Body of pancreas (tissue), 4 donors: ENCODE results near the gene LRFN5. TPM values are rescaled to one million over a fixed set of nuclear protein-coding genes. Genes with fewer than 3 reads are reported as not detected.

ENCODE experiments used
- ATAC-seq: fragments of 150-250 bp; one replicate; pipeline ENCODE4 v1.9.1; 2016
- DNase-seq, 4 donors: peaks; one replicate each; pipeline ENCODE4 v3.0.0-alpha.2; 2019
- H3K27ac ChIP-seq, 4 donors: fragments of 200-600 bp; sonication (generic); 1 replicate in 3 of 4; 2 replicates in 1 of 4; pipeline versions ENCODE4 v1.5.1 to v1.6.1; 2016 to 2019; ENCODE audit warnings: mild to moderate bottlenecking in 1 of 4, mixed read lengths in 1 of 4, moderate library complexity in 1 of 4
- H3K27me3 ChIP-seq, 2 donors: fragments of 200-600 bp; sonication (generic); one replicate each; pipeline ENCODE4 v1.6.0; 2016; ENCODE audit warnings: mild to moderate bottlenecking in 1 of 2
- H3K36me3 ChIP-seq, 2 donors: fragments of 200-600 bp; sonication (generic); replicated peaks in 1 of 2; 2 replicates each; pipeline ENCODE4 v1.5.1; 2016; ENCODE audit warnings: low read depth in 2 of 2; ENCODE audit not compliant: insufficient read depth in 1 of 2
- H3K4me1 ChIP-seq: fragments of 200-600 bp; sonication (generic); one replicate; pipeline ENCODE4 v1.6.0; 2016
- H3K4me3 ChIP-seq, 2 donors: fragments of 200-600 bp; sonication (generic); 1 replicate in 1 of 2; 2 replicates in 1 of 2; pipeline ENCODE4 v1.5.1; 2016 to 2019
- H3K9me3 ChIP-seq, 3 donors: fragments of 200-600 bp; sonication (generic); 1 replicate in 2 of 3; 2 replicates in 1 of 3; pipeline ENCODE4 v1.5.1; 2016
- POLR2A ChIP-seq, 3 donors: fragments of 450-650 bp; IDR thresholded peaks; one replicate each; pipeline ENCODE4 v1.6.1; 2016; ENCODE audit warnings: antibody characterized with exemption in 3 of 3, mild to moderate bottlenecking in 2 of 3
- WGBS, 2 donors: methylation state at CpG; one replicate each; pipeline ENCODE4 v1.1.5; 2017; 5-methylcytosine and 5-hydroxymethylcytosine counted together
- intact Hi-C: fragments of 100-400 bp; cut with DNase I; formaldehyde crosslinking; loops from one replicate; pipeline ENCODE4 v1.15.1; 2023
- small RNA-seq: library from RNA; depleted of rRNA; stranded (forward); fragments of <200 nt; gene quantifications from one replicate; pipeline ENCODE3, GENCODE V24; 2016
- total RNA-seq, 2 donors: library from RNA; depleted of rRNA; stranded (reverse); fragments of >200 nt; gene quantifications; one replicate each; pipeline ENCODE4 v1.1.0, GENCODE V29; 2016
- TF ChIP-seq, protein P1 (sequence below), 7 experiments: fragments of 450-650 bp in 4 of 7; fragments of 200-600 bp in 3 of 7; sonication (generic) in 3 of 7; IDR thresholded peaks; one replicate each; pipeline ENCODE4 v1.5.1; 2016 to 2019; ENCODE audit warnings: antibody characterized with exemption in 7 of 7

Gene LRFN5
- total RNA-seq, 2 donors from 2014 or later: 0.52 to 4.9 TPM

GRCh38 chr14:41925409-41925808 lies 318.7 kb downstream of the LRFN5 start:
- Histone ChIP-seq H3K4me3 (no peak overlapping the region), H3K9me3 (no peaks in the 10 kb centered on the region), H3K4me1 (peaks cover 3% of the 10 kb centered on the region), H3K27me3 (no peaks in the 10 kb centered on the region), H3K27ac (no peak overlapping the region), H3K36me3 (no peaks in the 10 kb centered on the region)
- 5 to 12% methylated on average over 2 of the region's 2 CpGs for WGBS, 2 donors
- ATAC-seq (peak; percentile 48), DNase-seq (peak in 2 of 4 donors; percentile 5 to 8)
- intact Hi-C loops: no loop called here
- TF ChIP-seq, protein P1, sequence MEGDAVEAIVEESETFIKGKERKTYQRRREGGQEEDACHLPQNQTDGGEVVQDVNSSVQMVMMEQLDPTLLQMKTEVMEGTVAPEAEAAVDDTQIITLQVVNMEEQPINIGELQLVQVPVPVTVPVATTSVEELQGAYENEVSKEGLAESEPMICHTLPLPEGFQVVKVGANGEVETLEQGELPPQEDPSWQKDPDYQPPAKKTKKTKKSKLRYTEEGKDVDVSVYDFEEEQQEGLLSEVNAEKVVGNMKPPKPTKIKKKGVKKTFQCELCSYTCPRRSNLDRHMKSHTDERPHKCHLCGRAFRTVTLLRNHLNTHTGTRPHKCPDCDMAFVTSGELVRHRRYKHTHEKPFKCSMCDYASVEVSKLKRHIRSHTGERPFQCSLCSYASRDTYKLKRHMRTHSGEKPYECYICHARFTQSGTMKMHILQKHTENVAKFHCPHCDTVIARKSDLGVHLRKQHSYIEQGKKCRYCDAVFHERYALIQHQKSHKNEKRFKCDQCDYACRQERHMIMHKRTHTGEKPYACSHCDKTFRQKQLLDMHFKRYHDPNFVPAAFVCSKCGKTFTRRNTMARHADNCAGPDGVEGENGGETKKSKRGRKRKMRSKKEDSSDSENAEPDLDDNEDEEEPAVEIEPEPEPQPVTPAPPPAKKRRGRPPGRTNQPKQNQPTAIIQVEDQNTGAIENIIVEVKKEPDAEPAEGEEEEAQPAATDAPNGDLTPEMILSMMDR (IDR thresholded peaks at IDR 0.05): peak in 3 of 7 experiments; percentile 8 to 41 (median 16)
- no peak for TF ChIP-seq POLR2A (IDR thresholded peaks at IDR 0.05)

DNA sequence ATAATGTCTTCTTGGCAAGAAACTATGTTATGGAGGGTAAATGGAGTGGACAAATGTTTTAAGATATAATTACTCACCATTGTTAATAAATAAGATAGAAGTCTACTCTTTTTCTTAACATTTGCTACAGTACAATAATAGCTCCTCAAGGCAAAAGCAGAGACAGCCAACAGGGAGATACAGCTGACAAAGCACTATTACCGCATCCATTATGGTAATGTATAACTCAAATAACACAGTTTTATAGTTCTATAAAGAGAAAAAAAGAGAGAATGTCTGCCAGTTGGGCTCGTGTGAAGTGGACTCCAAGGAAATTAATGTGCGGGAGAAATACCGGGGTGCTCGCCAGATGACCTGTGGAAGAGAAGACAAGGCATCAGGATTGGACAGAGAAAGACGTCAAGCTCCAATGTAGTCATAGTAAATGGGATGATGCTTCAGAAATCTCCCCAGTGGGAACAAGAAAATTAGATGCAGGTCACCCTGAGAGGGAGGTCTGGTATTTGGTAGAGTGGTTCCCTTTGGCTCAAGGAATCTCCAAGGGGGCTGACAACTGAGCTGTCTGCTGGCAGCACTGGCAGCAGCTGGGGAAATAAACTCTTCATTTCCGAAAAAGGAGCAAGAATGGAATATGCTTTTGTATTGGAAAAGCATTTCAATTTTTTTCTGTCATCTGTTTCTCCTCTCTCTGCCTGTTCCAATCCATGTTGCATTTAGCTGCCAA lies 343.9 kb downstream of the LRFN5 start:
- 63 to 71% methylated on average over 7 of the region's 7 CpGs for WGBS, 2 donors
- no peak for DNase-seq

More for the DNA sequence above, 343.9 kb downstream of the LRFN5 start:
- Histone ChIP-seq H3K36me3 (no peaks in the 10 kb centered on the region), H3K4me3 (no peak overlapping the region), H3K27ac (no peak overlapping the region), H3K9me3 (no peaks in the 10 kb centered on the region), H3K4me1 (no peaks in the 10 kb centered on the region), H3K27me3 (no peaks in the 10 kb centered on the region)
- no peak for TF ChIP-seq POLR2A (IDR thresholded peaks at IDR 0.05)
- TF ChIP-seq, protein P1 (IDR thresholded peaks at IDR 0.05): no peak
- intact Hi-C loops: no loop called here
- no peak for ATAC-seq

Small RNAs within 50 kb of the gene (small RNA-seq; reads per million reads assigned to genes)
- not detected for gene RF00322
